HUES64 (cell line): ENCODE data around the gene MTERF4. TPM values are rescaled to one million over a fixed set of nuclear protein-coding genes. Genes with fewer than 3 reads are reported as not detected.

Experiments
- H3K27ac ChIP-seq: 2 replicates; pipeline ENCODE4 v1.7.0; 2013; ENCODE audit warnings: low read depth, low read length, inconsistent platforms
- H3K27me3 ChIP-seq: 2 replicates; pipeline ENCODE4 v1.6.1; 2013; ENCODE audit warnings: mild to moderate bottlenecking, low read length; ENCODE audit not compliant: insufficient read depth
- H3K36me3 ChIP-seq: 2 replicates; pipeline ENCODE4 v1.6.1; 2013; ENCODE audit warnings: mild to moderate bottlenecking, low read length; ENCODE audit not compliant: insufficient read depth
- H3K4me1 ChIP-seq: 2 replicates; pipeline ENCODE4 v1.6.1; 2013; ENCODE audit warnings: mild to moderate bottlenecking, low read length, moderate library complexity; ENCODE audit not compliant: insufficient read depth
- H3K4me3 ChIP-seq: 2 replicates; pipeline ENCODE4 v1.5.1; 2013; ENCODE audit warnings: mild to moderate bottlenecking, low read length, moderate library complexity
- H3K9ac ChIP-seq: 2 replicates; pipeline ENCODE4 v1.6.1; 2013; ENCODE audit warnings: mild to moderate bottlenecking, low read depth, low read length
- H3K9me3 ChIP-seq: 2 replicates; pipeline ENCODE4 v1.6.1; 2013; ENCODE audit warnings: low read depth, low read length; ENCODE audit not compliant: insufficient read depth
- WGBS: fragments of 150-250, 120-280 bp; methylation state at CpG from one replicate; pipeline ENCODE4 v1.1.7; 2013; ENCODE audit warnings: missing lambda C conversion rate; 5-methylcytosine and 5-hydroxymethylcytosine counted together
- polyA plus RNA-seq, 2 experiments: library from polyadenylated mRNA; stranded (reverse); fragments of 50-300 nt; gene quantifications; one replicate each; pipeline ENCODE4 v1.2.3, GENCODE V29; 2013

MTERF4 gene, protein sequence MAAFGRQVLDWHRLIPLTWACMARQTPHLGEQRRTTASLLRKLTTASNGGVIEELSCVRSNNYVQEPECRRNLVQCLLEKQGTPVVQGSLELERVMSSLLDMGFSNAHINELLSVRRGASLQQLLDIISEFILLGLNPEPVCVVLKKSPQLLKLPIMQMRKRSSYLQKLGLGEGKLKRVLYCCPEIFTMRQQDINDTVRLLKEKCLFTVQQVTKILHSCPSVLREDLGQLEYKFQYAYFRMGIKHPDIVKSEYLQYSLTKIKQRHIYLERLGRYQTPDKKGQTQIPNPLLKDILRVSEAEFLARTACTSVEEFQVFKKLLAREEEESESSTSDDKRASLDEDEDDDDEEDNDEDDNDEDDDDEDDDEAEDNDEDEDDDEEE
- 26.6 TPM for polyA plus RNA-seq (2013, experiment 1 of 2)
- polyA plus RNA-seq (2013, experiment 2 of 2) = 24.3 TPM

DNA sequence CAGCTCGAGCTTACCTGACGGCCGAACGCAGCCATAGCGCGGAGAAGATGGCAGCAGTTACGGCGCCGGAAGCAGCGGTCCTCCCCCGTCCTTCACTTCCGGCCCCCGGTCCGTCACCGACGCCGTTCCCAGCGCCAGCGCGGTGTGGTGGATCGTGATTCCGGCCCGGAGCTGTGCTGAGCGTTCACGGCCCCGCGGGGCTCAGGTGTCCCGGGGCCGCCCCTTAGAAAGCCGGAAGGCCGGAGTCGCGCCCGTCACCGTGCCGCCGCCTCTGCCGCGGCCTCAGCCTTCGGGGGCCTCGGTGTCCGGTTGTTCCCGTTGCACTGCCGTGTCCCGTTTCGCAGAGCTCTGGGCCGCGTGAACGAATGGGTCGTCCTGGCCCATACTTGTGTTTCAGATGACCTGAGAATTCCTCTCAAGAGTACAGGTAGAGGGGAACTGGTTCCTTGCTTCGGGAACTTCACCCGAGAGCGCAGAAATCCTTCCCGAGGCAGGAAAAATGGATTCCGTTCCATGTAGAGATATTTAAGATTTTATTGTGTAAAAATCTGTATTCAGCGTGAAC lies at the start of gene MTERF4:
Gene MTERF4, minus strand, starts transcription at position 49 of the 565 bp plus-strand sequence. Its CDS starts 14 bp downstream, at position 35.
- Histone ChIP-seq H3K36me3 (peaks cover 38% of the 10 kb centered on the region), H3K4me1 (0 out of 2 replicates have a peak, but pooled peaks cover 3% of the 10 kb centered on the region), H3K9ac (peak within 1 kb of the TSS; percentile 84), H3K27ac (peak within 1 kb of the TSS; percentile 83), H3K27me3 (no peaks in the 10 kb centered on the region), H3K9me3 (no peaks in the 10 kb centered on the region), H3K4me3 (peak within 1 kb of the TSS; percentile 82)
- WGBS = under 1% methylated on average over 56 of the region's 56 CpGs

- peak overlapping the region; percentile 62 for H3K9ac ChIP-seq
- 16% methylated on average over 36 of the region's 37 CpGs for whole genome bisulfite sequencing
- no peaks in the 10 kb centered on the region for H3K9me3 ChIP-seq
- peaks cover 11% of the 10 kb centered on the region; the same call in 1 of the 2 replicates for H3K4me1 ChIP-seq
- peaks cover 13% of the 10 kb centered on the region; the same call in 1 of the 2 replicates for H3K36me3 ChIP-seq
- H3K27me3 ChIP-seq = peaks cover 8% of the 10 kb centered on the region; the same call in 1 of the 2 replicates
- H3K27ac ChIP-seq = no peak overlapping the region
- H3K4me3 ChIP-seq = peak overlapping the region; percentile 81
Observed at GRCh38 chr2:241150660-241151530, 48.8 kb upstream of the MTERF4 start.

- Histone ChIP-seq H3K4me3 (peak within 1 kb of the TSS; percentile 81), H3K27me3 (peaks cover 8% of the 10 kb centered on the region; the same call in 1 of the 2 replicates), H3K4me1 (peaks cover 11% of the 10 kb centered on the region; the same call in 1 of the 2 replicates), H3K9me3 (no peaks in the 10 kb centered on the region), H3K9ac (peak within 1 kb of the TSS; percentile 79), H3K36me3 (peaks cover 11% of the 10 kb centered on the region; the same call in 1 of the 2 replicates), H3K27ac (no peak within 1 kb of the TSS)
- under 1% methylated on average over 73 of the region's 73 CpGs for WGBS
Observed at GRCh38 chr2:241149925-241150659, 48.0 kb upstream of the MTERF4 start, which contains the start of gene PPP1R7. PPP1R7 (plus strand) TSS chr2:241150467; CDS start chr2:241150496, 29 bp downstream.

DNA sequence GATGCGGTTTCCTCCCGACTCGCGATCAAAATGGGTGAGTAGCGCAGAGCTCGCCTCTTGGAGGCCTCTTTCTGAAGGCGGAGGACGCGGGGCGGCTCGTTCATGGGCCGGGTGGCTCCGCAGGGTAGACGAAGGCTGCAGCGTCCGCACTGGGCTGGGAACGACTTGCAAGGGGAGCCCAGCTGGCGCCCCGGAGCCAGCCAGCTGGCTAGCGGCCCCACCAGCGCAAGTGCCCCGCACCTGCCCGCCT lies 47.5 kb upstream of the MTERF4 start:
- peak overlapping the region; percentile 79 for H3K9ac ChIP-seq
- H3K36me3 ChIP-seq = peaks cover 6% of the 10 kb centered on the region; the same call in 1 of the 2 replicates
- H3K27ac ChIP-seq = no peak overlapping the region
- 1% methylated on average over 23 of the region's 23 CpGs for WGBS
- peaks cover 11% of the 10 kb centered on the region; the same call in 1 of the 2 replicates for H3K4me1 ChIP-seq
- no peaks in the 10 kb centered on the region for H3K9me3 ChIP-seq
- peaks cover 8% of the 10 kb centered on the region; the same call in 1 of the 2 replicates for H3K27me3 ChIP-seq
- H3K4me3 ChIP-seq = peak overlapping the region; percentile 81

GRCh38 chr2:241148891-241149674 lies 47.0 kb upstream of the MTERF4 start, which contains the start of gene PASK:
PASK (minus strand) TSS chr2:241149472; CDS start chr2:241143032, 6,440 bp downstream.
- Histone ChIP-seq H3K4me3 (peak within 1 kb of the TSS; percentile 81), H3K27ac (no peak within 1 kb of the TSS), H3K36me3 (0 out of 2 replicates have a peak, but pooled peaks cover 6% of the 10 kb centered on the region), H3K9me3 (no peaks in the 10 kb centered on the region), H3K9ac (peak within 1 kb of the TSS; percentile 79), H3K27me3 (peaks cover 8% of the 10 kb centered on the region; the same call in 1 of the 2 replicates), H3K4me1 (peaks cover 11% of the 10 kb centered on the region; the same call in 1 of the 2 replicates)
- under 1% methylated on average over 88 of the region's 88 CpGs for WGBS

DNA sequence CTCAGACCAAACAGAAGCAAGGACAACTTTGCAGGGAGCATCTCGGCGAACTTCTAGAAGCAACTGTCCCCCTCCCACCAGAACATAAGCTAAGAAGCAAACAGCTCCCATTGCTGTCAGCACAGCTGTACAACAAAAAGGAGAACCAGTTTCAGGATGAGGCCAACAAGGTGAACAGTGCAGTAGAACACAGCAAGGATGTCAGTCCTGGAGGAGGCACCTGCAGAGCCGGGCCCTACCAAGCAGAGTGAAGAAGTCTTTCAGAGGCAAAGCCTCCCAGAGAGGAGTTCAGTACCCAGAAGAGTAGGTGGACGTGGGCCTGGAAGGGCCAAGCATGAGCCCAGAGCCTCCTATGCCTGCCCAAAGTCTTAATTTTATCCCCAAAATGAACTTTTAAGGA lies 46.2 kb upstream of the MTERF4 start:
- peaks cover 11% of the 10 kb centered on the region; the same call in 1 of the 2 replicates for H3K4me1 ChIP-seq
- H3K27ac ChIP-seq = no peak overlapping the region
- peak overlapping the region; percentile 81 for H3K4me3 ChIP-seq
- 0 out of 2 replicates have a peak, but pooled peaks cover 4% of the 10 kb centered on the region for H3K36me3 ChIP-seq
- 85% methylated on average over 4 of the region's 4 CpGs for WGBS
- peaks cover 8% of the 10 kb centered on the region; the same call in 1 of the 2 replicates for H3K27me3 ChIP-seq
- H3K9me3 ChIP-seq = no peaks in the 10 kb centered on the region
- peak overlapping the region; percentile 79; the same call in 1 of the 2 replicates for H3K9ac ChIP-seq

GRCh38 chr2:241147336-241147735 lies 45.2 kb upstream of the MTERF4 start:
- Histone ChIP-seq H3K36me3 (peaks cover 4% of the 10 kb centered on the region), H3K27me3 (peaks cover 8% of the 10 kb centered on the region; the same call in 1 of the 2 replicates), H3K4me3 (no peak overlapping the region), H3K27ac (no peak overlapping the region), H3K9me3 (no peaks in the 10 kb centered on the region), H3K9ac (no peak overlapping the region), H3K4me1 (peaks cover 11% of the 10 kb centered on the region; the same call in 1 of the 2 replicates)
- WGBS = 97% methylated on average over 3 of the region's 3 CpGs

GRCh38 chr2:241146286-241146685 lies 44.2 kb upstream of the MTERF4 start:
- H3K9ac ChIP-seq = no peak overlapping the region
- H3K27me3 ChIP-seq = peaks cover 8% of the 10 kb centered on the region; the same call in 1 of the 2 replicates
- WGBS = 78% methylated on average over 3 of the region's 4 CpGs

GRCh38 chr2:241142593-241142992 lies 40.5 kb upstream of the MTERF4 start:
- Histone ChIP-seq H3K9me3 (no peaks in the 10 kb centered on the region), H3K4me1 (no peaks in the 10 kb centered on the region), H3K36me3 (peaks cover 34% of the 10 kb centered on the region), H3K9ac (no peak overlapping the region), H3K4me3 (no peak overlapping the region), H3K27me3 (no peaks in the 10 kb centered on the region), H3K27ac (no peak overlapping the region)
- WGBS = 93% methylated on average over 9 of the region's 9 CpGs

More at GRCh38 chr2:241146286-241146685, 44.2 kb upstream of the MTERF4 start:
- H3K4me3 ChIP-seq = no peak overlapping the region
- H3K4me1 ChIP-seq = peaks cover 10% of the 10 kb centered on the region; the same call in 1 of the 2 replicates
- H3K9me3 ChIP-seq = no peaks in the 10 kb centered on the region
- H3K36me3 ChIP-seq = peaks cover 8% of the 10 kb centered on the region
- H3K27ac ChIP-seq = no peak overlapping the region
